K562 (cell line): ENCODE results near the gene ANK3. TPM values are rescaled to one million over a fixed set of nuclear protein-coding genes. Genes with fewer than 3 reads are reported as not detected.

Experiments used
- TSHZ1 ChIP-seq: fragments of 250-450 bp; sonication (Bioruptor Pico); IDR thresholded peaks from 2 replicates; pipeline ENCODE4 v1.4.0; 2020; ENCODE audit warnings: mild to moderate bottlenecking, moderate library complexity
- ZNF354B ChIP-seq: fragments of 250-450 bp; sonication (Bioruptor Pico); IDR thresholded peaks from 2 replicates; pipeline ENCODE4 v1.4.0; 2020
- ZNF76 ChIP-seq: fragments of 250-450 bp; sonication (Bioruptor Pico); IDR thresholded peaks from 2 replicates; pipeline ENCODE4 v1.4.0; 2020; ENCODE audit warnings: mild to moderate bottlenecking, moderate library complexity, borderline replicate concordance
- polyA plus RNA-seq, 8 experiments: library from polyadenylated mRNA; depleted of rRNA in 4 of 8; stranded (reverse) in 5 of 8; unstranded in 3 of 8; fragments of >200 nt; fragmentation: Nextera tagmentation in 2 of 8; fragmentation: Illumina TruSeq in 1 of 8; extraction: Ambion mirVana in 2 of 8; extraction: Trizol in 1 of 8; gene quantifications; 2 replicates each; pipeline versions ENCODE4 v1.2.1 to v1.2.3, GENCODE V29; 2011 to 2014; ENCODE audit warnings: inconsistent platforms in 1 of 8, missing spikeins in 1 of 8
- total RNA-seq, 7 experiments: library from RNA; depleted of rRNA in 6 of 7; stranded (reverse); fragments of >200 nt in 6 of 7; fragmentation: Illumina TruSeq in 2 of 7; extraction: Trizol in 2 of 7; gene quantifications; 2 replicates each; pipeline versions ENCODE4 v1.2.1 to v1.2.3, GENCODE V29; 2011 to 2021; ENCODE audit warnings: low replicate concordance in 1 of 7
- TF ChIP-seq, protein P1 (sequence below): fragments of 200-600 bp; sonication (generic); IDR thresholded peaks from one replicate; pipeline ENCODE4 v1.6.1; 2012; ENCODE audit warnings: mild to moderate bottlenecking, low read depth, low read length, inconsistent platforms
- TF ChIP-seq, protein P2 (sequence below): fragments of 450-650 bp; formaldehyde crosslinking; IDR thresholded peaks from 2 replicates; pipeline ENCODE4 v1.4.0; 2022; ENCODE audit warnings: missing genetic modification characterization

Gene ANK3
- total and polyA plus RNA-seq, 9 of the 15 experiments (the other 6 are each of a cell fraction or from before 2014, with no cell fraction given): 10.0 to 32.3 (median 17.9) TPM

GRCh38 chr10:60029475-60029874 is 360.2 kb downstream of the ANK3 start (continued):
- TF ChIP-seq TSHZ1 (CRISPR knock-in tag) (no peak), ZNF76 (no peak), ZNF354B (CRISPR knock-in tag) (no peak)
- TF ChIP-seq, protein P1, sequence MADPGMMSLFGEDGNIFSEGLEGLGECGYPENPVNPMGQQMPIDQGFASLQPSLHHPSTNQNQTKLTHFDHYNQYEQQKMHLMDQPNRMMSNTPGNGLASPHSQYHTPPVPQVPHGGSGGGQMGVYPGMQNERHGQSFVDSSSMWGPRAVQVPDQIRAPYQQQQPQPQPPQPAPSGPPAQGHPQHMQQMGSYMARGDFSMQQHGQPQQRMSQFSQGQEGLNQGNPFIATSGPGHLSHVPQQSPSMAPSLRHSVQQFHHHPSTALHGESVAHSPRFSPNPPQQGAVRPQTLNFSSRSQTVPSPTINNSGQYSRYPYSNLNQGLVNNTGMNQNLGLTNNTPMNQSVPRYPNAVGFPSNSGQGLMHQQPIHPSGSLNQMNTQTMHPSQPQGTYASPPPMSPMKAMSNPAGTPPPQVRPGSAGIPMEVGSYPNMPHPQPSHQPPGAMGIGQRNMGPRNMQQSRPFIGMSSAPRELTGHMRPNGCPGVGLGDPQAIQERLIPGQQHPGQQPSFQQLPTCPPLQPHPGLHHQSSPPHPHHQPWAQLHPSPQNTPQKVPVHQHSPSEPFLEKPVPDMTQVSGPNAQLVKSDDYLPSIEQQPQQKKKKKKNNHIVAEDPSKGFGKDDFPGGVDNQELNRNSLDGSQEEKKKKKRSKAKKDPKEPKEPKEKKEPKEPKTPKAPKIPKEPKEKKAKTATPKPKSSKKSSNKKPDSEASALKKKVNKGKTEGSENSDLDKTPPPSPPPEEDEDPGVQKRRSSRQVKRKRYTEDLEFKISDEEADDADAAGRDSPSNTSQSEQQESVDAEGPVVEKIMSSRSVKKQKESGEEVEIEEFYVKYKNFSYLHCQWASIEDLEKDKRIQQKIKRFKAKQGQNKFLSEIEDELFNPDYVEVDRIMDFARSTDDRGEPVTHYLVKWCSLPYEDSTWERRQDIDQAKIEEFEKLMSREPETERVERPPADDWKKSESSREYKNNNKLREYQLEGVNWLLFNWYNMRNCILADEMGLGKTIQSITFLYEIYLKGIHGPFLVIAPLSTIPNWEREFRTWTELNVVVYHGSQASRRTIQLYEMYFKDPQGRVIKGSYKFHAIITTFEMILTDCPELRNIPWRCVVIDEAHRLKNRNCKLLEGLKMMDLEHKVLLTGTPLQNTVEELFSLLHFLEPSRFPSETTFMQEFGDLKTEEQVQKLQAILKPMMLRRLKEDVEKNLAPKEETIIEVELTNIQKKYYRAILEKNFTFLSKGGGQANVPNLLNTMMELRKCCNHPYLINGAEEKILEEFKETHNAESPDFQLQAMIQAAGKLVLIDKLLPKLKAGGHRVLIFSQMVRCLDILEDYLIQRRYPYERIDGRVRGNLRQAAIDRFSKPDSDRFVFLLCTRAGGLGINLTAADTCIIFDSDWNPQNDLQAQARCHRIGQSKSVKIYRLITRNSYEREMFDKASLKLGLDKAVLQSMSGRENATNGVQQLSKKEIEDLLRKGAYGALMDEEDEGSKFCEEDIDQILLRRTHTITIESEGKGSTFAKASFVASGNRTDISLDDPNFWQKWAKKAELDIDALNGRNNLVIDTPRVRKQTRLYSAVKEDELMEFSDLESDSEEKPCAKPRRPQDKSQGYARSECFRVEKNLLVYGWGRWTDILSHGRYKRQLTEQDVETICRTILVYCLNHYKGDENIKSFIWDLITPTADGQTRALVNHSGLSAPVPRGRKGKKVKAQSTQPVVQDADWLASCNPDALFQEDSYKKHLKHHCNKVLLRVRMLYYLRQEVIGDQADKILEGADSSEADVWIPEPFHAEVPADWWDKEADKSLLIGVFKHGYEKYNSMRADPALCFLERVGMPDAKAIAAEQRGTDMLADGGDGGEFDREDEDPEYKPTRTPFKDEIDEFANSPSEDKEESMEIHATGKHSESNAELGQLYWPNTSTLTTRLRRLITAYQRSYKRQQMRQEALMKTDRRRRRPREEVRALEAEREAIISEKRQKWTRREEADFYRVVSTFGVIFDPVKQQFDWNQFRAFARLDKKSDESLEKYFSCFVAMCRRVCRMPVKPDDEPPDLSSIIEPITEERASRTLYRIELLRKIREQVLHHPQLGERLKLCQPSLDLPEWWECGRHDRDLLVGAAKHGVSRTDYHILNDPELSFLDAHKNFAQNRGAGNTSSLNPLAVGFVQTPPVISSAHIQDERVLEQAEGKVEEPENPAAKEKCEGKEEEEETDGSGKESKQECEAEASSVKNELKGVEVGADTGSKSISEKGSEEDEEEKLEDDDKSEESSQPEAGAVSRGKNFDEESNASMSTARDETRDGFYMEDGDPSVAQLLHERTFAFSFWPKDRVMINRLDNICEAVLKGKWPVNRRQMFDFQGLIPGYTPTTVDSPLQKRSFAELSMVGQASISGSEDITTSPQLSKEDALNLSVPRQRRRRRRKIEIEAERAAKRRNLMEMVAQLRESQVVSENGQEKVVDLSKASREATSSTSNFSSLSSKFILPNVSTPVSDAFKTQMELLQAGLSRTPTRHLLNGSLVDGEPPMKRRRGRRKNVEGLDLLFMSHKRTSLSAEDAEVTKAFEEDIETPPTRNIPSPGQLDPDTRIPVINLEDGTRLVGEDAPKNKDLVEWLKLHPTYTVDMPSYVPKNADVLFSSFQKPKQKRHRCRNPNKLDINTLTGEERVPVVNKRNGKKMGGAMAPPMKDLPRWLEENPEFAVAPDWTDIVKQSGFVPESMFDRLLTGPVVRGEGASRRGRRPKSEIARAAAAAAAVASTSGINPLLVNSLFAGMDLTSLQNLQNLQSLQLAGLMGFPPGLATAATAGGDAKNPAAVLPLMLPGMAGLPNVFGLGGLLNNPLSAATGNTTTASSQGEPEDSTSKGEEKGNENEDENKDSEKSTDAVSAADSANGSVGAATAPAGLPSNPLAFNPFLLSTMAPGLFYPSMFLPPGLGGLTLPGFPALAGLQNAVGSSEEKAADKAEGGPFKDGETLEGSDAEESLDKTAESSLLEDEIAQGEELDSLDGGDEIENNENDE: no peak
- TF ChIP-seq, protein P2, sequence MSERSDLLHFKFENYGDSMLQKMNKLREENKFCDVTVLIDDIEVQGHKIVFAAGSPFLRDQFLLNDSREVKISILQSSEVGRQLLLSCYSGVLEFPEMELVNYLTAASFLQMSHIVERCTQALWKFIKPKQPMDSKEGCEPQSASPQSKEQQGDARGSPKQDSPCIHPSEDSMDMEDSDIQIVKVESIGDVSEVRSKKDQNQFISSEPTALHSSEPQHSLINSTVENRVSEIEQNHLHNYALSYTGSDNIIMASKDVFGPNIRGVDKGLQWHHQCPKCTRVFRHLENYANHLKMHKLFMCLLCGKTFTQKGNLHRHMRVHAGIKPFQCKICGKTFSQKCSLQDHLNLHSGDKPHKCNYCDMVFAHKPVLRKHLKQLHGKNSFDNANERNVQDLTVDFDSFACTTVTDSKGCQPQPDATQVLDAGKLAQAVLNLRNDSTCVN (CRISPR knock-in tag): no peak
